ENCODE results near the gene APEX1.
"Not testable (repeated sequence)": the region's sequence is repeated elsewhere in the genome, so short reads cannot be mapped to it uniquely, and the experiment has no call there.

GRCh38 chr14:20443650-20444049 is 11.4 kb upstream of the APEX1 start:
- TF ChIP-seq CTCF, POLR2A (IDR thresholded peaks at IDR 0.05): not testable (repeated sequence)

Measured in prostate gland (tissue), 2 donors.